ENCODE results near the gene KCNMB3.

- no peak for TF ChIP-seq CTCF (IDR thresholded peaks at IDR 0.05 in 2 of 3, conservative IDR thresholded peaks at IDR 0.05 in 1 of 3; ENCODE audit: borderline replicate concordance in 1 of 3, insufficient read depth in 1 of 3, low read depth in 2 of 3, low read length in 2 of 3)
- no peak for TF ChIP-seq POLR2AphosphoS5 (IDR thresholded peaks at IDR 0.05; ENCODE audit: low read depth, low read length)
- no peak for TF ChIP-seq EZH2 (IDR thresholded peaks at IDR 0.05)
- no peak for TF ChIP-seq CEBPB (IDR thresholded peaks at IDR 0.05; ENCODE audit: low read depth)
- no peak for TF ChIP-seq FOSL1 (IDR thresholded peaks at IDR 0.05; ENCODE audit: low read depth)
- no peak for TF ChIP-seq EZH2phosphoT487 (IDR thresholded peaks at IDR 0.05; ENCODE audit: borderline replicate concordance)
- no peak for TF ChIP-seq CBX3 (IDR thresholded peaks at IDR 0.05; ENCODE audit: low read depth)
- no peak for TF ChIP-seq ZFX (IDR thresholded peaks at IDR 0.05)
- no peak for TF ChIP-seq ZNF274 (IDR thresholded peaks at IDR 0.05; ENCODE audit: low read depth, low read length)
- no peak for TF ChIP-seq ZBTB33 (IDR thresholded peaks at IDR 0.05; ENCODE audit: extremely low read depth, insufficient replicate concordance, low read length)
Measured at GRCh38 chr3:179269152-179269707, 18.3 kb upstream of the KCNMB3 start.

All from HCT116 (cell line).